HG02973 (cell line): Measurements from ENCODE around the gene MC1R.
"Not testable (repeated sequence)": the region's sequence is repeated elsewhere in the genome, so short reads cannot be mapped to it uniquely, and the experiment has no call there.

ENCODE experiments used
- ATAC-seq: cut with Tn5 transposase; IDR thresholded peaks from one replicate; pipeline ENCODE4 v1.9.1; 2021; ENCODE audit warnings: moderate library complexity; ENCODE audit not compliant: unreplicated experiment

Gene MC1R

DNA sequence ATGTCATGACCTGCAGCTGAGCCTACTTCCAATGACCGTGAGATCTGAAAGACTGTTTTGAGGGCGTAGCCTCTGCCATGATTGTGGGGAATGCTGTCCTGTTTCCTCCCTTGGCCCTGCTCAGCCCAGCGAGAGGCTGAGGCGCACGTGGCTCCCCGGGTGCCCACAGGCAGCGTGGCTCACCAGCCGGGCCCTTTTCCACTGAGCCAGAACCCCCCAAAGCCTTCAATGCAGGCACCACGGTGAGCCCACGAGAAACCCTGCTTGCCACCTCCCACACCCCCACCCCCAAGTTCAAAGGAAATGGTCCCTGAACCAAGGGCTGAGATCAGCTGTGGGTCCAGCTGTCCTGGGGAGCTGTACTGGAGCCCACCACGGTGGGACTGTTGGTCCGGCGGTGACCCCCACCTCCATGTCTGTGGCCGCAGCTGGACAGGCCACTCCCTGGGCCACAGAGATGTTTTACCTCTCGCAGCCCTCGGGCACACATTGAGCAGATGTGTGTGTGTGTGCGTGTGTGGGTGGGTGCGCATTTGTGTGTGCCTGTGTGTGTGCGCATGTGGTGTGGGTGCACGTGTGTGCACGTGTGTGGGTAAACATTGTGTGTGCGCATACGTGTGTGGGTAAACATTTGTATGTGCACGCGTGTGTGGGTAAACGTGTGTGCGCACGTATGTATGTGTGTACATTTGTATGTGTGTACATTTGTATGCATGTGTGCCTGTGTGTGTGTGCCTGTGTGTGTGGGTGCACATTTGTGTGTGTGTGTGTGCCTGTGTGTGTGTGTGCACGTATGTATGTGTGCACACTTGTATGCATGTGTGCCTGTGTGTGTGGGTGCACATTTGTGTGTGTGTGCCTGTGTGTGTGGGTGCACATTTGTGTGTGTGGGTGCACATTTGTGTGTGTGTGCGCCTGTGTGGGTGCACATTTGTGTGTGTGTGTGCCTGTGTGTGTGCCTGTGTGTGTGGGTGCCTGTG lies 5.0 kb upstream of the MC1R start:
- no peak for ATAC-seq

DNA sequence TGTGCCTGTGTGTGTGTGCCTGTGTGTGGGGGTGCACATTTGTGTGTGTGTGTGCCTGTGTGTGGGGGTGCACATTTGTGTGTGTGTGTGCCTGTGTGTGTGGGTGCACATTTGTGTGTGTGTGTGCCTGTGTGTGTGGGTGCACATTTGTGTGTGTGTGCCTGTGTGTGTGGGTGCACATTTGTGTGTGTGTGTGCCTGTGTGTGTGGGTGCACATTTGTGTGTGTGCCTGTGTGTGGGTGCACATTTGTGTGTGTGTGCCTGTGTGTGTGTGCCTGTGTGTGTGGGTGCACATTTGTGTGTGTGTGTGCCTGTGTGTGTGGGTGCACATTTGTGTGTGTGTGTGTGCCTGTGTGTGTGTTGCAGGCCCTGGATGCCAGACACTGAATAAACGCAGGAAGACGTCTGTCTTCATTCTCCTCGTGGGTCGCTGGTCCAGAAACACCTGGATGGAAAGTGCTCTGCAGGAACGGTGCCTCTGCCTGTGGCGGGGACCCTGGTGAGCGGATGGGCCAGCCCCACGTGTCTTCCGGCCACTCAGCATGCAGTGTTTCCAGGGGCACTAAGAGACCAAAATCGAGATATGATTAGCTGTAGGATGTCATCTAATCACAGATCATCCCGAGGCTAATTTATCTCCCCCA lies 3.9 kb upstream of the MC1R start:
- not testable (repeated sequence) for ATAC-seq

DNA sequence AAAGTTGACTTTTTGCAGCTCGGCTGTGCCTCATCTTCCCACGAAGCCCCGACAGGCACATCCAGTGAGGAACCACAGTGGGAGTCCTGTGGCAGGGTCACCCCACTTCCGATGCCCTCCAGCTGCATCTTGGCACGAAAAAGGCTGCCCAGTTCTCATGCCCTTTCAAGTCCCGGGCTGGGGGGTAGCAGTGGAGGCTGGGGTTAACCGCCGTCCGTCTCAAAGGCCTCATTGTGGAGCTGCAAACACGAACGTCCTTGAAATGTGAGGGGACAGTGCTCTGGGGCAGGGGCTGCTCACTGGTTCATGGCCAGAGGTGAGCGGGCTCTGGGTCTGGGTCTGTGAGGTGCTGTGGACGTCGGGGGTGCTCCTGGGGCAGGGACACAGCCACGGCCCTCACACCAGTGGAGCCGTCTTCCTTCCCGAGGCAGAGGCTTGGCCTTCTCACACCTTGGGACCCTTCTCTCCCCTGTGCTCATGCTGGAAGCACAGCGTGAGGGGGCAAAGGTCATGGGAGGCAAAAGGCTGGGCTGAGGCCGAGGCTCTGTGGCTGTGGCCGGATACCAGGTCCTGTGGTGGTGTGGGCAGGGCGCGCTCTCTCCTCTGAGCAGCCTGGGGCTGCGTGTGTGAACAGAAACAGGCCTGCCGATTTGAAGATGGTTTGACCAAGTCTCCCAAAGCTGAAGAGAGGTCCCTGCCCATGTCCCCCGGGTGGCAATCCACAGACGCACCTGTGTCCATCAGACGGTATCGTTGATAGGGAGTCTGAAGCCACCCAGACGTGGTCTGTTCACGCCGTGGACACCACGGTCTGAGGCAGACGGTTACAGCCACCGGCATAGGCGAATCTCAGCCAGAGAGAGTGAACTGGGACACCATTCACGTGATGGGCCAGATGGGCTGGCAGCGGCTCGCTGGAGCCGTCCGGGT lies 3.1 kb upstream of the MC1R start:
- ATAC-seq = no peak

DNA sequence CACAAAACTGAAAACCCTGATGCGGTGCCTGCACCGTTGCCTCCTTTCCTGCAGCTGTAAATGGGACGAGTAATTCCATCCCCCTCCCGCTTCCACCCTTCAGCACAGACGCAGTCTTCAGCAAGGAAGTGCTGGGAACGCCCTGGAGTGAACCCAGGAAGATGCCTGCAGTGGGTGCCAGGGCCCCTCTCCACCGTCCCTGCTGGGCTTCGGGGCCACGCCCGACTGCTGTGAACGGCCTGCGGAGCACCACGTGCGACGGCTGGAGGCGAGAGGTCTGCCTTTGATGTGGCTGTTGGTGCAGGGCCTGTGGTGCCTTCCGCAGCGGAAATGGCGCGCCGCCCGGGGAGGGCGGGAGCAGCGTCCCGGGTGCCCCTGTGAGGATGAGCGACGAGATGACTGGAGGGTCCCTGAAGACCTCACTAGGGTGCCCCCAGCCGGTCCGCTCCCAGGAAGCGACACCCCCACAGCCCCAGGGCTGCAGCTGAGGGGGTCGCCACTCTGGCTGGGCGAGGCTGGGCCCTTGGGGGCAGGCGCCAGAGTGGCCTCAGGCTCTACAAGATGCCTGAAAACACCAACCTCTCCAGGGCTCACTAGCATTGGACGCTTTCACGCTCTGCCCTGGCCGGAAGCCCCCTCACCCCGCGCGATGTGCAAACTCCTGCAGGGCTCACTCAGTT lies 749 bp upstream of the MC1R start:
- ATAC-seq = peak; percentile 50

DNA sequence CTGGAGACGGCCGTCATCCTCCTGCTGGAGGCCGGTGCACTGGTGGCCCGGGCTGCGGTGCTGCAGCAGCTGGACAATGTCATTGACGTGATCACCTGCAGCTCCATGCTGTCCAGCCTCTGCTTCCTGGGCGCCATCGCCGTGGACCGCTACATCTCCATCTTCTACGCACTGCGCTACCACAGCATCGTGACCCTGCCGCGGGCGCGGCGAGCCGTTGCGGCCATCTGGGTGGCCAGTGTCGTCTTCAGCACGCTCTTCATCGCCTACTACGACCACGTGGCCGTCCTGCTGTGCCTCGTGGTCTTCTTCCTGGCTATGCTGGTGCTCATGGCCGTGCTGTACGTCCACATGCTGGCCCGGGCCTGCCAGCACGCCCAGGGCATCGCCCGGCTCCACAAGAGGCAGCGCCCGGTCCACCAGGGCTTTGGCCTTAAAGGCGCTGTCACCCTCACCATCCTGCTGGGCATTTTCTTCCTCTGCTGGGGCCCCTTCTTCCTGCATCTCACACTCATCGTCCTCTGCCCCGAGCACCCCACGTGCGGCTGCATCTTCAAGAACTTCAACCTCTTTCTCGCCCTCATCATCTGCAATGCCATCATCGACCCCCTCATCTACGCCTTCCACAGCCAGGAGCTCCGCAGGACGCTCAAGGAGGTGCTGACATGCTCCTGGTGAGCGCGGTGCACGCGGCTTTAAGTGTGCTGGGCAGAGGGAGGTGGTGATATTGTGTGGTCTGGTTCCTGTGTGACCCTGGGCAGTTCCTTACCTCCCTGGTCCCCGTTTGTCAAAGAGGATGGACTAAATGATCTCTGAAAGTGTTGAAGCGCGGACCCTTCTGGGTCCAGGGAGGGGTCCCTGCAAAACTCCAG lies 1.1 kb downstream of the MC1R start:
- ATAC-seq = no peak

DNA sequence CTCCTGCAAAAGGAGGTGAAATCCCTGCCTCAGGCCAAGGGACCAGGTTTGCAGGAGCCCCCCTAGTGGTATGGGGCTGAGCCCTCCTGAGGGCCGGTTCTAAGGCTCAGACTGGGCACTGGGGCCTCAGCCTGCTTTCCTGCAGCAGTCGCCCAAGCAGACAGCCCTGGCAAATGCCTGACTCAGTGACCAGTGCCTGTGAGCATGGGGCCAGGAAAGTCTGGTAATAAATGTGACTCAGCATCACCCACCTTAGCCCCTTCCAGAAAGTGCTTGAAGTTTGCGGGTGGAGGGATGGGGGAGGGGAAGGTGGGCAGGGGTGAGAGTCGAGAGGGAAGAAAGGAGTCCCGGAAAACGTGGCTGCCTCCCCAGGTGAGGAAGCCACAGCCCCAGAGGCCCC lies 2.1 kb downstream of the MC1R start:
- no peak for ATAC-seq

DNA sequence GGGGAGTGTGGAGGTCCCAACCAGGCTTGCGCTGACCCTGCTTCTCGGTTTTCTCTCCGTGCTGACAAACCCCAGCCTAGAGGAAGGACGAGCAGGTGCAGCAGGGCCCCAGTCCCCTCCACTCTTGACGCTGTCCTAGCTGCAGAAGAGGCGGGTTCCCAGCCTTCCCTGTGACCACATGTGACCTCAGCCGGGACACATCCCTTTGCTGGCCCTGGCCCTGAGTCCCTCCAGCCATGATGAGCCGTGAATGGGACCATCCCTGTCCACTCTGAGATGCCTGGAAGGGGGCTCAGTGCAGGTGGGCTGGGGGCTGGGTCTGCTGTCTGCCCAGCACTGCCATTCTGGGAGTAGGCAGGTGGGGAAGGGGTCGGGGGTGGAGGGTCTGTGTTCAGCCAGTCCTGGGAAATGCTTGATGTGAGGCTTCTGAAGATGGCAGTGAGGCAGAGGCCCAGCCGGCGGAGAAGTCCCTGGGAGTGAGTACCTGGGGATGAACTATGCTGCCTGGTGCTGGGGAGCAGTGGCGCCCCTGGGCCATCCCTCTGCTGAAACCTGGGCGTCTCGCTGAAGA lies 2.6 kb downstream of the MC1R start:
- ATAC-seq = no peak

DNA sequence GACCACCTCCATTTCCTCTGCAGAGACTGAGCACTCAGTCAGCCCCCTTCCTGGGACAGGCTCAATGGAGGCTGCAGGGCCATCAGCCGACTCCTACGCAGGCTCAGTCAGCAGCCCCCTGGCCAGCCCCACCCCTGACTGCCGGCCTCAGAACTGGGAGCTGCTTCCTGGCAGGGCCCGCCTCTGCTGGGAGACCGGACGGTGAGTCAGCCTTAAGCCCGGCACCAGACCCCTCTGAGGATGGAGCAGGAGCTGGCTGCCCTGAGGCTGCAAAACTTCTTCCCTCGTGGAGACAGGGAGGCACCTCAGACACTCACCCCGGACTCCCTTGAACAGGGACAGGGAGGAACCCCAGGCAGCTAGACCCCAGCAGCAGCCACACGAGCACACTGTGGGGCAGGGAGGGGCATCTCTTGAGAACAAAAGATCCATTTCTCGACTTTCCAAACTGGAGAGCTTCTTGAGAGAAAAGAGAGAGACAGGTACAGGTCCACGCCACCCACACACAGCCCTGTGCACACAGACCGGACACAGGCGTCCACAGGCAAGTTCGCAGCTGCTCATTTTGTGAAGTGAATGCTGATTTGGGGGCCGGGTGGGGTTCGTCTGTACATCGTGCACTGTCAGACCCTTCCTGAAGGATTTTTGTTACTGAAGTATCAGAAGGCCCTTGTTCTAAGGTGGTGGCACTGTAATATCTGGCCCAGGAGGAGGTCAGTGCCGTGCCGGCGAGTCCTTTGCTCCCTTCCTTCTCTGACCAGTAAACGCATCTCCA lies 3.2 kb downstream of the MC1R start:
- no peak for ATAC-seq

DNA sequence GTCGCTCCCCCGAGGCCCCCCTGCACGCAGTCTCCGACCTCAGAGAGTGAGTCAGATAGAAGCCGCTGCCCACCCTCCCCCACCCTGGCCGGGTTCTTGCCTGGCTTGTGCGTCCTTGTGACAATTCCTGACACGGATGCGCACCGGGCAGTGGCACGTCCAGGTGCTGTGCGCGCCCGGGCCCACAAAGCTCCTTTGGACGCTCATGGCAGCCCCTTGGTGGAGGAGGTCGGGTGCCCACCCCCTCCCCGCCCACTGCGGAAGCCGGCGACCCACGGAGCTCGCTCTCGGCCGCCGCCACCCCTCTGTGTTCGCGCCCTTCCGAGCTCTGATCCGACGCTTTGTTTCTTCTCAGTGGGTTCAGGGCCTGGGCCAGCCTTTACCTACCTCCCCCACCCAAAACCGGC lies 3.8 kb downstream of the MC1R start:
- no peak for ATAC-seq

DNA sequence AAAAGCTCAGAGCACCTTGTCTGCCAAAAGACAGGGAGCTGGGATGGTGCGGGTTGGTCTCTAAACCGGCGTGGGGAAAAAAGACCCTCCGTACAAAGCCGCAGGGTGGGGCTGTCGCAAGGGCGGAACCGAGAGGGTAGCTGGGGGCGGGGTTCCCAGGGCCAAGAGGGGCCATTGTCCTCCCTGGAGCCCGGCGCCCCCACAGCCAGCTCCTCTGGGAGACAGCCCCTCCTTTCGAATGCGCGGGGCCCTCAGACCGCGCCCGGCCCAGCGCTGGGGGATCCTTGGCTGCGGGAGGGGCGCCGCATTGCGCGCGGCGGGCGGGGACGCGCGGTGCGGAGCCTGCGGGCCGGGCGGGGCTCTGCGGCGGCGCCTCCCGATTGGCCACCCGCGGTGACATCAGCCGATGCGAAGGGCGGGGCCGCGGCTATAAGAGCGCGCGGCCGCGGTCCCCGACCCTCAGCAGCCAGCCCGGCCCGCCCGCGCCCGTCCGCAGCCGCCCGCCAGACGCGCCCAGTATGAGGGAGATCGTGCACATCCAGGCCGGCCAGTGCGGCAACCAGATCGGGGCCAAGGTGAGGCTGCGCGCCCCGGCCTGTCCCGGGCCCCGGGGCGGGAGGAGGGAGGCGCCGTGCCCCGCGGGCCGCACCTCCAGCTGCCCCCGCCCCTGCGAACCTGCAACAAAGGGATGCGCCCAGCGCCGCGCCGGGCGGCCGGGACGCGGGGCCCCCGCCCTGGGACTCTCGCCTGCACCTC lies 4.4 kb downstream of the MC1R start, which contains the start of gene TUBB3:
Gene TUBB3 (plus strand): TSS at position 459 of the 756 bp plus-strand sequence. CDS start 60 bp downstream, at position 519.
- no peak for ATAC-seq

DNA sequence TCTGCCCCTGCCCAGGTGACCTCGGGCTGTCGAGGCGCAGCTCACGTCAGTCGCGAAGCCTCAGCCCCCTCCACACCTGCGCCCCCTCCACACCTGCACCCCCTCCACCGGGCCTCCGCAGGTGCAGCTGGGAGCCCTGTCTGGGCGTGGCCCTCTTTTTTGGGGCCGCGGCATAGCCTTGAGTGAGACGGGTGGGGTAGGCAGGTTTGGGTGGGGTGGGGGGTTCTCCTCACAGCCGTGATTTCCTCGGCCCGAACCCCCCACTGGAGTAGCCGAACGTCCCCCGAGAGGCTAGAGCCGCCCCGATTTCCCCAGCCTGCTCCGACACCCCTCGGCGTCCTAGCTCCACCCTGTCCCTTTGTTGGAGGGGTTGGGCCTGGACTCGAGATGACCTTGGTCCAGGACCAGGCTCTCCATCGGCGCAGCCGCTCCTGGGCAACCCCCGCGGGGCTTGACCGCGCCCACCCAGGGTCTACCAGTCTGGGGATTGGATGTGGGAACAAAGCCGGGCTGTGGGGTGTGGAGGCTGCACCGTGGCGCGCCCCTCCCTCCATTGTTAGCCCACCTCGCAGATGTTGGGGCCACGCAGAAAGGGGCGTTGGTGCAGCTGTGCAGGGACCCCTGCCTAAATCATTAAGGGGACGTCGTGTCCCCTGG lies 5.1 kb downstream of the MC1R start:
- no peak for ATAC-seq

DNA sequence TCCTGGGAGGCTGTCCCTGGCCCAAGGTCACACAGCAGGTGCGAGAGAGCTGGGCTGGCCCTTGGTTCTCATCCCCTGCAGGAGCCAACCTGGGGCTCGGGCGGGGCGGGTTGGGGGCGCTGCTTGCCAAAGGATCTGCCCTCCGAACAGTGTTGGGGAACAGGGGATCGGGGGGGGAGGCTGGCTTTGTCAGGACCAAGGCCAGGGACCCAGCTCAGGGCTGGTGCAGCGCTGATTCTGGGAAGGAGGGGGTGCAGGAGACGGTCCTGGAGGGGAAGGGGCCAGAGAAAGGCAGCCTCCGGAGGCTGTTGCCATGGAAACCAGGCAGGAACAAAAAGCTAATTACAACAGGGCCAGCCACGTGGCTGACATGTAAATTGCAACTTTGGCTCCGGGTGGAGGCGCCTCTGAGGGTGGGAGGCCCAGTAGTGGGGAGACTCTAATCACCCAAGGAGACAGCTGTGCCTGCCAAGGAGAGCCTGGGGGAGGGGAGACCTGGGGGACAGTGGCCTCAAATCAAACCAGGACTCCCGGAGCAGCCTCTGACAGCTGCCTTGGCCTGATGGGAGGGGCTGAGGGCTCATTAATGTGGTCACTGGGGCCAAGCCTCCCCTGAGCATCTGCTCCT lies 5.7 kb downstream of the MC1R start:
- ATAC-seq = no peak

DNA sequence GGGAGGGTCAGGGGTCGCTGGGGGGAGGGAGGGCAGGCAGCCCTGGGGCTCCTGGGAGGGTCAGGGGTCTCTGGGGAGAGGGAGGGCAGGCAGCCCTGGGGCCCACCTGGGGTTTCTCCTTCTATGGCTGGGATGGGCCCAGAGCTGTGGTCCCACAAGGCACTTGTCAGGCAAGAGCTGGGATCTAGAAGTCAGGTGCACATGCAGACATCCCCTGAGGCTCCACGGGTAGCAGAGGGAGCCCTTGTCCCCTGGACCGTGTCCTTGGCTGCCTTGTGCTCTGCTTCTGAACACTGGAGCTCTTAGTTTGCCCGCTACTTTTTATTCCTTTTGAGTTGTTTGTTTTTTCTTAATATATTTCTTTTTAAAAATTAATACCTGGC lies 6.3 kb downstream of the MC1R start:
- no peak for ATAC-seq

DNA sequence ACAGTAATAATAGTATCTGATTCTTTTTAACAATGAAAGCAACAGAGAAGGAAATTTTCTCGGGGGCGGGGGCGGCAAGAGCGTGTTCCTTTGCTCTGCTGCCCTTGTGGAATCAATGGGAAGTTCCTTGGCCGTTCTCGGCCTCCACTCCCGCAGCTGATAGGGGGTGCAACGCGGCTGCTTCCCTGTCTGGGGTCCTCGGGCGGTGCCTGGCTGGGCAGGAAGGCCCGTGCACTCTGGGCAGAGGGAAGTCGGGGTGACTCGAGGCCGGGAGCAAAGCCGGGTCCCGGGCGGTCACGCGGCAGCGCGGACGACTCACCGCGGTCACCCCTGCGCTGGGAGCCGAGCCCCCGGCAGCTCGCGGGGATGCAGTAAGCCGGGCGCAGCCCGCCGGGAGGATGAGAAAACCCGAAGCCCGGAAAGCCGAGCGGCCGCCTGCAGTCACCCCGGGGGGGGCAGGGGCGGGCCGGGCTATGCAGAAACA lies 7.0 kb downstream of the MC1R start:
- ATAC-seq = no peak

DNA sequence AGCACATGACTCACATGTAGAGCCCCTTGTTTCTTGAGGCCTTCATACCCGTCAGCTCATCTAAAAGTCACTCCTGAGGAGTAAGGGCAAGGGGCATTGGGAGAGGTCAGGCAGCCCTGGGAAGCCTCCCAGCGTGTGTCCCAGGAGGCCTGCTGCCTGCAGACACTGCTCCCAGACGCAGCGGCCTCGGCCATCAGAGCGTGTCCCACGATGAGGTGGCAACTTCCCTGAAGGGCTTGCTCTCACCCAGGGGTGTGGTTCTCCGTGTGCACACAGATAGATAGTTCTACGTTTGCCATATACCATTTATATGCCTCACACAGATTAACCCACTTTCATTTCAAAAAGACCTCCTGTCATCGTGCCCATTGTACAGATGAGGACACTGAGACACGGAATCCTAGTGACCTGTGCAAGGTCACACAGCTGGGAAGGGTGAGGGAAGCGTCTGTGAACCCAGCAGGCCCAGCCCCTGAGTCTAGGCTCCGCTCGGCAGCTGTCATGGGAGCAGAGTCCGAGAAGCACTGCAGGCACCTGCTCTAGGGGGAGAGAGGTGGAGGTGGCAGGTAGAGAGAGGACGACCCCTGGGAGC lies 12.7 kb downstream of the MC1R start:
- no peak for ATAC-seq

DNA sequence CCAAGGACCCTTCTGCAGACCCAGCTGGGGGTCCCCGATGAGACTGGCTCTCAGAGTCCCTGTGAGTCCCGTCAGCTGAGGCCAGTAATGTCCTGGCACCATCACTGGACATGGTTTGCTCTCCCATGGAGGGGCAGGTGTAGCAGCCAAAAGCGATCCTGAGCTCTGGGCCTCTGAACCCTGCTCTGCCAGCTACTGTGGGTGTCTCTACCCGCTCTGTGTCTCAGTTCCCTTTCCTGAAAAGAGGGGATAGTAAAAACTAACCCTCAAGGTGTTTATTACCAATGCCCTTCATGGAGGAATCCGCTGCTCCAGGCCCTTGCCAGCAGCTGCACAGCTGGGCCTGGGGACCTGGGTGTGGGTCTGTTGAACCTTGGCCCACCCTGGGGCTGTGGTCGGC lies 13.3 kb downstream of the MC1R start:
- no peak for ATAC-seq
